Fibroblast of lung (primary cell): Measurements from ENCODE around the gene CSKMT. TPM values are rescaled to one million over a fixed set of nuclear protein-coding genes. Genes with fewer than 3 reads are reported as not detected.
A peak's percentile ranks its signal among the peaks of the same experiment; 100 is the strongest.
"Not testable (repeated sequence)": the region's sequence is repeated elsewhere in the genome, so short reads cannot be mapped to it uniquely, and the experiment has no call there.

Experiments
- DNase-seq, 2 donors: peaks; one replicate each; pipeline versions ENCODE4 v3.0.0 to v3.0.0-alpha.2; 2010; ENCODE audit warnings: low read depth in 2 of 2
- H2AFZ ChIP-seq: 2 replicates; pipeline ENCODE4 v1.5.1; 2012; ENCODE audit warnings: low read length, control low read depth, inconsistent platforms
- H3K27ac ChIP-seq: 2 replicates; pipeline ENCODE4 v1.5.1; 2011; ENCODE audit warnings: low read length, control low read depth; ENCODE audit not compliant: insufficient read depth
- H3K27me3 ChIP-seq: 2 replicates; pipeline ENCODE4 v1.5.1; 2011; ENCODE audit warnings: mild to moderate bottlenecking, low read length; ENCODE audit not compliant: control insufficient read depth, insufficient read depth
- H3K36me3 ChIP-seq: 2 replicates; pipeline ENCODE4 v1.5.1; 2011; ENCODE audit warnings: low read length; ENCODE audit not compliant: control insufficient read depth, insufficient read depth
- H3K4me1 ChIP-seq: 2 replicates; pipeline ENCODE4 v1.5.1; 2011; ENCODE audit warnings: low read length; ENCODE audit not compliant: control insufficient read depth, insufficient read depth; ENCODE audit errors: extremely low read depth
- H3K4me2 ChIP-seq: 2 replicates; pipeline ENCODE4 v1.5.1; 2011; ENCODE audit warnings: low read length, control low read depth; ENCODE audit not compliant: insufficient read depth; ENCODE audit errors: extremely low read depth
- H3K4me3 ChIP-seq, 4 experiments: fragments of 200-600 bp in 1 of 4; sonication (generic) in 1 of 4; replicated peaks in 1 of 4; 2 replicates each; pipeline ENCODE4 v1.5.1; 2011 to 2016; ENCODE audit warnings: low read length in 4 of 4, low read depth in 3 of 4, mild to moderate bottlenecking in 3 of 4, control low read depth in 2 of 4, inconsistent platforms in 1 of 4, mixed read lengths in 1 of 4; ENCODE audit not compliant: insufficient read depth in 1 of 4; ENCODE audit errors: control extremely low read depth in 1 of 4
- H3K79me2 ChIP-seq: 2 replicates; pipeline ENCODE4 v1.5.1; 2012; ENCODE audit warnings: mild to moderate bottlenecking, low read length, inconsistent platforms; ENCODE audit not compliant: control insufficient read depth, insufficient read depth
- H3K9ac ChIP-seq: 2 replicates; pipeline ENCODE4 v1.5.1; 2011; ENCODE audit warnings: mild to moderate bottlenecking, low read length, control low read depth; ENCODE audit not compliant: insufficient read depth
- H3K9me3 ChIP-seq: 2 replicates; pipeline ENCODE4 v1.5.1; 2012; ENCODE audit warnings: low read depth, low read length; ENCODE audit not compliant: control insufficient read depth, insufficient read depth
- H4K20me1 ChIP-seq: 2 replicates; pipeline ENCODE4 v1.5.1; 2011; ENCODE audit warnings: low read length; ENCODE audit not compliant: control insufficient read depth, insufficient read depth; ENCODE audit errors: extremely low read depth
- EZH2 ChIP-seq: IDR thresholded peaks from 2 replicates; pipeline ENCODE4 v1.5.1; 2012; ENCODE audit warnings: low read length, control low read depth, mild to moderate bottlenecking; ENCODE audit errors: missing control alignments
- polyA plus RNA-seq, 2 donors: library from polyadenylated mRNA; depleted of rRNA in 1 of 2; stranded (reverse) in 1 of 2; unstranded in 1 of 2; fragments of >200 nt; gene quantifications; 2 replicates each; pipeline ENCODE4 v1.2.1, GENCODE V29; 2011 to 2012; ENCODE audit warnings: missing spikeins in 1 of 2
- total RNA-seq: library from RNA; depleted of rRNA; stranded (reverse); fragments of >200 nt; gene quantifications from 2 replicates; pipeline ENCODE4 v1.2.1, GENCODE V29; 2014
- TF ChIP-seq, protein P1 (sequence below), 2 donors: IDR thresholded peaks in 1 of 2; conservative IDR thresholded peaks in 1 of 2; 1 replicate in 1 of 2; 2 replicates in 1 of 2; pipeline ENCODE4 v1.5.1; 2011 to 2012; ENCODE audit warnings: low read length in 2 of 2, control low read depth in 1 of 2, inconsistent platforms in 1 of 2, low read depth in 1 of 2, mild to moderate bottlenecking in 1 of 2

The CSKMT gene
- total and polyA plus RNA-seq, 2 donors (not counting 1 experiment from before 2014, with no cell fraction given) = 2.9 to 8.4 TPM

DNA sequence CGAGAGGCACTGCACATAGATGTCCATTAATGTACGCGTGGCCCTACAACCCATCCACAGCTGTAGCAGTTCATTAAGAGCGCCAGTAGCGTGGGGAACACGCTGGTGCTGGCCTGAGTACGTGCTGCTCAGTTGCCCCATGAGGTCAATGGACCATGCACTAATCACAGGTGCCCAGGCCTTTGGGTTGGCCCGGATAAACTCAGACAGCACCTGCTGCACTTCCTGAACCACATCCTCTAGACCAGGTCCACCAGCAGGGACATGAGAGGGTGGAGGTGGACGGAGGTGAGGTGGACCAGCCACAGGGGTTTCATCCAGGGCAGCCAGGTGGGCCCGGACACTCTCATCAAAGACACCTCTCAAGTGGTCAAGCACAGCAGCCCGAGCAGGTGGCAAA lies 15.6 kb upstream of the CSKMT start:
- TF ChIP-seq EZH2 = no peak
- TF ChIP-seq, protein P1, sequence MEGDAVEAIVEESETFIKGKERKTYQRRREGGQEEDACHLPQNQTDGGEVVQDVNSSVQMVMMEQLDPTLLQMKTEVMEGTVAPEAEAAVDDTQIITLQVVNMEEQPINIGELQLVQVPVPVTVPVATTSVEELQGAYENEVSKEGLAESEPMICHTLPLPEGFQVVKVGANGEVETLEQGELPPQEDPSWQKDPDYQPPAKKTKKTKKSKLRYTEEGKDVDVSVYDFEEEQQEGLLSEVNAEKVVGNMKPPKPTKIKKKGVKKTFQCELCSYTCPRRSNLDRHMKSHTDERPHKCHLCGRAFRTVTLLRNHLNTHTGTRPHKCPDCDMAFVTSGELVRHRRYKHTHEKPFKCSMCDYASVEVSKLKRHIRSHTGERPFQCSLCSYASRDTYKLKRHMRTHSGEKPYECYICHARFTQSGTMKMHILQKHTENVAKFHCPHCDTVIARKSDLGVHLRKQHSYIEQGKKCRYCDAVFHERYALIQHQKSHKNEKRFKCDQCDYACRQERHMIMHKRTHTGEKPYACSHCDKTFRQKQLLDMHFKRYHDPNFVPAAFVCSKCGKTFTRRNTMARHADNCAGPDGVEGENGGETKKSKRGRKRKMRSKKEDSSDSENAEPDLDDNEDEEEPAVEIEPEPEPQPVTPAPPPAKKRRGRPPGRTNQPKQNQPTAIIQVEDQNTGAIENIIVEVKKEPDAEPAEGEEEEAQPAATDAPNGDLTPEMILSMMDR (conservative IDR thresholded peaks at IDR 0.05 in 1 of 2, IDR thresholded peaks at IDR 0.05 in 1 of 2; ENCODE audit: low read depth in 1 of 2, low read length in 2 of 2) = no peak
- peaks cover 39% of the 10 kb centered on the region for H3K79me2 ChIP-seq
- H3K4me1 ChIP-seq = peaks cover 8% of the 10 kb centered on the region
- H3K9ac ChIP-seq = no peak overlapping the region
- H3K9me3 ChIP-seq = no peaks in the 10 kb centered on the region
- H4K20me1 ChIP-seq = no peaks in the 10 kb centered on the region
- no peaks in the 10 kb centered on the region for H3K27me3 ChIP-seq
- DNase-seq = no peak
- H2AFZ ChIP-seq = no peak overlapping the region
- H3K4me3 ChIP-seq = no peak overlapping the region
- H3K4me2 ChIP-seq = no peak overlapping the region
- no peak overlapping the region for H3K27ac ChIP-seq
- peaks cover 10% of the 10 kb centered on the region for H3K36me3 ChIP-seq

DNA sequence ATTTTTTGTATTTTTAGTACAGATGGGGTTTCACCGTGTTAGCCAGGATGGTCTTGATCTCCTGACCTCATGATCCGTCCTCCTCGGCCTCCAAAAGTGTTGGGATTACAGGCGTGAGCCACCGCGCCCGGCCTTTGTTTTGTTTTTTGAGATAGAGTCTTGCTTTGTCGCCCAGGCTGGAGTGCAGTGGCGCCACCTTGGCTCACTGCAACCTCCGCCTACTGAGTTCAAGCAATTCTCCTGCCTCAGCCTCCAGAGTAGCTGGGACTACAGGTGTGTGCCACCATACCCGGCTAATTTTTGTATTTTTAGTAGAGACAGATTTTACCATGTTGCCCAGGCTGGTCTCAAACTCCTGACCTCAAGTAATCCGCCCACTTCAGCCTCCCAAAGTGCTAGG lies 14.8 kb upstream of the CSKMT start:
- H3K4me1 ChIP-seq, H4K20me1 ChIP-seq, H3K4me2 ChIP-seq, H3K27me3 ChIP-seq, H3K4me3 ChIP-seq, DNase-seq, H2AFZ ChIP-seq, H3K27ac ChIP-seq, H3K9me3 ChIP-seq, H3K9ac ChIP-seq, H3K36me3 ChIP-seq: not testable (repeated sequence)
- peaks cover 32% of the 10 kb centered on the region for H3K79me2 ChIP-seq

DNA sequence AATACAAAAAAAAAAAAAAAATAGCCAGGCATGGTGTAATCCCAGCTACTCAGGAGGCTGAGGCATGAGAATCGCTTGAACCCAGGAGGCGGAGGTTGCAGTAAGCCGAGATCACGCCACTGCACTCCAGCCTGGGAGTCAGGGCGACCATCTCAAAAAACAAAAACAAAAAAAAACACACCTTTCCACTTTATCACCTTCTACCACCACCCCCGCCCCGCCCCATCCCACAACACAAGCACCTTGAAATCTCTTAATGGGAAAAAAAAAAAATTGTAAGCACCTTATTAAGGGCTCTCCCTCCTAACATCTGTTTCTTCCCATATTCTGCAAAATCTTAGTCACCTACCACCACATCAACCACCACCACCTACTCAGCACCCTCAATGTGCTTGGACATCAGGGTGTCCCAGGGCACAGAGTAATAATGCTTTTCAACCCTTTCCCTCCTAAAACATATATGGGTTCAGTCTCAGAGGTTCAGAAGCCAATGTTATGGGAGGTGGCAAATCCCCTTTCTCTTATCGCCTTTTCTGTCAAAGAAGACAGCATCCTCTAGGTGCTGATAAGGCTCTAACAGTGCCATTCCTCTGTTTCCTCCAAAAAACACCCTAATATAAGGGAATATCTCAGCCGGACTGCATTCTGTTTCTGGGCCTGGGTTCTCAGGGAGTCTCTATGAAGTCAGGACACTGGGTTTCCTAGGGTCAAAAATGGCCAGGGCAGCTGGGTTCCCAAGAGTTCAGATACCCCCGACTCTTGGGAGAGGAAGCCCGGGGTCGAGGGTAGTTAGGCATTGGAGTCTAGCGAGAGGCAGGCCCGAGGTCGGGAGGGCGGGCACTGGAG lies 12.7 kb upstream of the CSKMT start:
- H3K4me3 ChIP-seq = peak overlapping the region; percentile 73 to 94 (median 90)
- peak overlapping the region; percentile 89 for H3K9ac ChIP-seq
- no peaks in the 10 kb centered on the region for H3K27me3 ChIP-seq
- H3K79me2 ChIP-seq = peaks cover 24% of the 10 kb centered on the region
- H3K27ac ChIP-seq = peak overlapping the region; percentile 92
- H3K4me1 ChIP-seq = no peaks in the 10 kb centered on the region
- no peak for TF ChIP-seq EZH2
- TF ChIP-seq, protein P1 (conservative IDR thresholded peaks at IDR 0.05 in 1 of 2, IDR thresholded peaks at IDR 0.05 in 1 of 2; ENCODE audit: low read depth in 1 of 2, low read length in 2 of 2) = no peak
- H4K20me1 ChIP-seq = no peaks in the 10 kb centered on the region
- no peak for DNase-seq
- peaks cover 7% of the 10 kb centered on the region for H3K36me3 ChIP-seq
- peak overlapping the region; percentile 78 for H2AFZ ChIP-seq
- H3K9me3 ChIP-seq = no peaks in the 10 kb centered on the region
- H3K4me2 ChIP-seq = peak overlapping the region; percentile 99
